HepG2 (cell line): Measurements from ENCODE around the gene SHLD1. TPM values are rescaled to one million over a fixed set of nuclear protein-coding genes. Genes with fewer than 3 reads are reported as not detected.

Experiments
- ATF7 ChIP-seq, 2 experiments: fragments of 450-650 bp in 1 of 2; sonication (generic) in 1 of 2; formaldehyde crosslinking in 1 of 2; IDR thresholded peaks; 2 replicates each; pipeline versions ENCODE4 v1.4.0 to v1.6.1; 2016 to 2020; ENCODE audit warnings: antibody characterized with exemption in 1 of 2, mild to moderate bottlenecking in 1 of 2, missing genetic modification reagents in 1 of 2
- BCL6 ChIP-seq: IDR thresholded peaks from 2 replicates; pipeline ENCODE4 v1.6.1; 2016; ENCODE audit warnings: missing genetic modification reagents, missing compliant biosample characterization
- CAMTA2 ChIP-seq: sonication (generic); formaldehyde crosslinking; IDR thresholded peaks from 2 replicates; pipeline ENCODE4 v1.4.0; 2020; ENCODE audit warnings: mild to moderate bottlenecking, missing genetic modification reagents, borderline replicate concordance
- CHCHD3 ChIP-seq: sonication (generic); formaldehyde crosslinking; IDR thresholded peaks from 2 replicates; pipeline ENCODE4 v1.8.0; 2022; ENCODE audit warnings: mild to moderate bottlenecking, missing genetic modification reagents, moderate library complexity
- FOSL1 ChIP-seq: sonication (generic); formaldehyde crosslinking; IDR thresholded peaks from 2 replicates; pipeline ENCODE4 v1.9.0; 2021; ENCODE audit warnings: missing genetic modification reagents, borderline replicate concordance
- FOXJ3 ChIP-seq: sonication (generic); formaldehyde crosslinking; IDR thresholded peaks from 2 replicates; pipeline ENCODE4 v1.4.0; 2020; ENCODE audit warnings: missing genetic modification reagents, mild to moderate bottlenecking, borderline replicate concordance
- FOXP1 ChIP-seq, 2 experiments: fragments of 450-650 bp in 1 of 2; IDR thresholded peaks; 2 replicates each; pipeline ENCODE4 v1.6.1; 2017 to 2018; ENCODE audit warnings: antibody characterized with exemption in 1 of 2
- NFYC ChIP-seq: IDR thresholded peaks from 2 replicates; pipeline ENCODE4 v1.6.1; 2016; ENCODE audit warnings: missing genetic modification reagents, missing compliant biosample characterization
- POLR2A ChIP-seq, 2 experiments: IDR thresholded peaks; 2 replicates each; pipeline ENCODE4 v1.6.1; 2011; ENCODE audit warnings: low read depth in 2 of 2, low read length in 2 of 2, mild to moderate bottlenecking in 1 of 2, moderate library complexity in 1 of 2; ENCODE audit not compliant: insufficient read depth in 1 of 2
- RFXANK ChIP-seq: IDR thresholded peaks from 2 replicates; pipeline ENCODE4 v1.6.1; 2016
- STAG1 ChIP-seq: sonication (generic); formaldehyde crosslinking; IDR thresholded peaks from 2 replicates; pipeline ENCODE4 v1.4.0; 2020; ENCODE audit warnings: missing genetic modification reagents
- TEAD3 ChIP-seq: optimal IDR thresholded peaks from 2 replicates; pipeline ENCODE3; 2016; ENCODE audit warnings: borderline replicate concordance
- YEATS4 ChIP-seq: sonication (generic); formaldehyde crosslinking; IDR thresholded peaks from 2 replicates; pipeline ENCODE4 v1.4.0; 2020; ENCODE audit warnings: missing genetic modification reagents, borderline replicate concordance
- ZMYM3 ChIP-seq: sonication (generic); formaldehyde crosslinking; IDR thresholded peaks from 2 replicates; pipeline ENCODE4 v1.5.1; 2020; ENCODE audit warnings: mild to moderate bottlenecking, missing genetic modification reagents
- ZNF24 ChIP-seq: fragments of 450-650 bp; IDR thresholded peaks from 2 replicates; pipeline ENCODE4 v1.6.1; 2017; ENCODE audit warnings: antibody characterized with exemption, mild to moderate bottlenecking
- polyA plus RNA-seq, 8 experiments: library from polyadenylated mRNA; depleted of rRNA in 3 of 8; stranded (reverse) in 7 of 8; unstranded in 1 of 8; fragments of >200 nt; fragmentation: Illumina TruSeq in 4 of 8; extraction: Trizol in 4 of 8; gene quantifications; 2 replicates each; pipeline versions ENCODE4 v1.2.1 to v1.2.3, GENCODE V29; 2011 to 2016; ENCODE audit warnings: low read depth in 4 of 8, missing spikeins in 1 of 8, mixed read lengths in 1 of 8; ENCODE audit not compliant: insufficient read depth in 1 of 8
- total RNA-seq, 5 experiments: library from RNA; depleted of rRNA; stranded (reverse); fragments of >200 nt; fragmentation: Illumina TruSeq; extraction: Trizol; gene quantifications; 2 replicates each; pipeline ENCODE4 v1.2.3, GENCODE V29; 2016; ENCODE audit warnings: low read depth in 1 of 5
- TF ChIP-seq, protein P1 (sequence below): sonication (generic); formaldehyde crosslinking; IDR thresholded peaks from 2 replicates; pipeline ENCODE4 v1.4.0; 2020; ENCODE audit warnings: mild to moderate bottlenecking, missing genetic modification reagents
- TF ChIP-seq, protein P2 (sequence below): sonication (generic); formaldehyde crosslinking; IDR thresholded peaks from 2 replicates; pipeline ENCODE4 v1.4.0; 2020; ENCODE audit warnings: mild to moderate bottlenecking, missing genetic modification reagents
- TF ChIP-seq, protein P3 (sequence below): sonication (generic); formaldehyde crosslinking; conservative IDR thresholded peaks from 2 replicates; pipeline ENCODE4 v1.8.0; 2022; ENCODE audit warnings: mild to moderate bottlenecking, moderate library complexity, missing genetic modification reagents
- TF ChIP-seq, protein P4 (sequence below): sonication (generic); formaldehyde crosslinking; IDR thresholded peaks from 2 replicates; pipeline ENCODE4 v1.8.0; 2022; ENCODE audit warnings: mild to moderate bottlenecking, missing genetic modification reagents; ENCODE audit not compliant: insufficient replicate concordance
- TF ChIP-seq, protein P5 (sequence below): sonication (generic); formaldehyde crosslinking; IDR thresholded peaks from 2 replicates; pipeline ENCODE4 v1.4.0; 2020; ENCODE audit warnings: missing genetic modification reagents
- TF ChIP-seq, protein P6 (sequence below): sonication (generic); formaldehyde crosslinking; IDR thresholded peaks from 2 replicates; pipeline ENCODE4 v1.9.0; 2021; ENCODE audit warnings: missing genetic modification reagents, borderline replicate concordance

Gene SHLD1
- total and polyA plus RNA-seq, 2 of the 13 experiments (the other 11 are each of a cell fraction or from before 2014, with no cell fraction given), result 8.9 to 10.0 TPM

DNA sequence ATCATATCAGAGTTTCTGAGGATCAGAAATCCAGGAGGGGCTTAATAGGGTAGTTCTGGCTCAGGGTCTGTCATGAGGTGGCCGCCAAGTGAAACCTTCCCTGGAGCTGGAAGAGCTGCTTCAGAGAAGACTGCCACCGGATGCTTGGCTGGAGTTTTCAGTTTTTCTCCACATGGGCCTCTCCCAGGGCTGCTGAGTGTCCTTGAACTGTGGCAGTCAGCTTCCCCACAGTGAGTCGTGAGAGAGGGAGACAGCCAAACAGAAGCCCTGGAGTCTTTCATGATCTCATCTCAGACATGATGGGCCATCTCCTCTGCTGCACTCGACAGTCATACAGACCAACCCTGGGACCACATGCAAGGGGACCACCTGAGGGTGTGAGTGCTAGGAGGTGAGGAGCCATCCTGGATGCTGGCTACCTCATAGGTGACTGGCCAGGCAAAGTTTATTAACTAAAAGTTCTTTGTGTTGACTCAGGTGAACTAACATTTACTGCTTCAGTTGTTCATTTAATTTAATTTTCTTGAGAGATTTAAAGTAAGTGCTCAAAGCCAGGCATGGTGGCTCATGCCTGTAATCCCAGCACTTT is 71.5 kb downstream of the SHLD1 start (continued):
- TF ChIP-seq, protein P1, sequence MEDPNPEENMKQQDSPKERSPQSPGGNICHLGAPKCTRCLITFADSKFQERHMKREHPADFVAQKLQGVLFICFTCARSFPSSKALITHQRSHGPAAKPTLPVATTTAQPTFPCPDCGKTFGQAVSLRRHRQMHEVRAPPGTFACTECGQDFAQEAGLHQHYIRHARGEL (CRISPR knock-in tag), result no peak
- TF ChIP-seq FOSL1, result no peak
- TF ChIP-seq, protein P2, sequence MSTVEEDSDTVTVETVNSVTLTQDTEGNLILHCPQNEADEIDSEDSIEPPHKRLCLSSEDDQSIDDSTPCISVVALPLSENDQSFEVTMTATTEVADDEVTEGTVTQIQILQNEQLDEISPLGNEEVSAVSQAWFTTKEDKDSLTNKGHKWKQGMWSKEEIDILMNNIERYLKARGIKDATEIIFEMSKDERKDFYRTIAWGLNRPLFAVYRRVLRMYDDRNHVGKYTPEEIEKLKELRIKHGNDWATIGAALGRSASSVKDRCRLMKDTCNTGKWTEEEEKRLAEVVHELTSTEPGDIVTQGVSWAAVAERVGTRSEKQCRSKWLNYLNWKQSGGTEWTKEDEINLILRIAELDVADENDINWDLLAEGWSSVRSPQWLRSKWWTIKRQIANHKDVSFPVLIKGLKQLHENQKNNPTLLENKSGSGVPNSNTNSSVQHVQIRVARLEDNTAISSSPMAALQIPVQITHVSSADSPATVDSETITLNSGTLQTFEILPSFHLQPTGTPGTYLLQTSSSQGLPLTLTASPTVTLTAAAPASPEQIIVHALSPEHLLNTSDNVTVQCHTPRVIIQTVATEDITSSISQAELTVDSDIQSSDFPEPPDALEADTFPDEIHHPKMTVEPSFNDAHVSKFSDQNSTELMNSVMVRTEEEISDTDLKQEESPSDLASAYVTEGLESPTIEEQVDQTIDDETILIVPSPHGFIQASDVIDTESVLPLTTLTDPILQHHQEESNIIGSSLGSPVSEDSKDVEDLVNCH (CRISPR knock-in tag), result 0 out of 2 replicates have a peak, but pooled peaks have one; percentile 51
- peak; percentile 54; the same call in 1 of the 2 replicates for TF ChIP-seq YEATS4 (CRISPR knock-in tag)
- peak; percentile 81 for TF ChIP-seq FOXJ3 (CRISPR knock-in tag)
- TF ChIP-seq ZNF24, result no peak
- TF ChIP-seq CHCHD3, result 0 out of 2 replicates have a peak, but pooled peaks have one; percentile 7
- peak; percentile 53 to 54; a peak in 2 of 4 replicates for TF ChIP-seq POLR2A (IDR thresholded peaks at IDR 0.05; ENCODE audit: insufficient read depth in 1 of 2, low read depth in 2 of 2, low read length in 2 of 2)
- TF ChIP-seq CAMTA2 (CRISPR knock-in tag), result no peak
- TF ChIP-seq, protein P3, sequence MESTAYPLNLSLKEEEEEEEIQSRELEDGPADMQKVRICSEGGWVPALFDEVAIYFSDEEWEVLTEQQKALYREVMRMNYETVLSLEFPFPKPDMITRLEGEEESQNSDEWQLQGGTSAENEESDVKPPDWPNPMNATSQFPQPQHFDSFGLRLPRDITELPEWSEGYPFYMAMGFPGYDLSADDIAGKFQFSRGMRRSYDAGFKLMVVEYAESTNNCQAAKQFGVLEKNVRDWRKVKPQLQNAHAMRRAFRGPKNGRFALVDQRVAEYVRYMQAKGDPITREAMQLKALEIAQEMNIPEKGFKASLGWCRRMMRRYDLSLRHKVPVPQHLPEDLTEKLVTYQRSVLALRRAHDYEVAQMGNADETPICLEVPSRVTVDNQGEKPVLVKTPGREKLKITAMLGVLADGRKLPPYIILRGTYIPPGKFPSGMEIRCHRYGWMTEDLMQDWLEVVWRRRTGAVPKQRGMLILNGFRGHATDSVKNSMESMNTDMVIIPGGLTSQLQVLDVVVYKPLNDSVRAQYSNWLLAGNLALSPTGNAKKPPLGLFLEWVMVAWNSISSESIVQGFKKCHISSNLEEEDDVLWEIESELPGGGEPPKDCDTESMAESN (CRISPR knock-in tag), result peak; percentile 81
- TF ChIP-seq, protein P4, sequence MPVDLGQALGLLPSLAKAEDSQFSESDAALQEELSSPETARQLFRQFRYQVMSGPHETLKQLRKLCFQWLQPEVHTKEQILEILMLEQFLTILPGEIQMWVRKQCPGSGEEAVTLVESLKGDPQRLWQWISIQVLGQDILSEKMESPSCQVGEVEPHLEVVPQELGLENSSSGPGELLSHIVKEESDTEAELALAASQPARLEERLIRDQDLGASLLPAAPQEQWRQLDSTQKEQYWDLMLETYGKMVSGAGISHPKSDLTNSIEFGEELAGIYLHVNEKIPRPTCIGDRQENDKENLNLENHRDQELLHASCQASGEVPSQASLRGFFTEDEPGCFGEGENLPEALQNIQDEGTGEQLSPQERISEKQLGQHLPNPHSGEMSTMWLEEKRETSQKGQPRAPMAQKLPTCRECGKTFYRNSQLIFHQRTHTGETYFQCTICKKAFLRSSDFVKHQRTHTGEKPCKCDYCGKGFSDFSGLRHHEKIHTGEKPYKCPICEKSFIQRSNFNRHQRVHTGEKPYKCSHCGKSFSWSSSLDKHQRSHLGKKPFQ (CRISPR knock-in tag), result peak; percentile 60
- no peak for TF ChIP-seq ATF7 (IDR thresholded peaks at IDR 0.05)
- TF ChIP-seq ATF7 (CRISPR knock-in tag; IDR thresholded peaks at IDR 0.05), result peak; percentile 93; the same call in 1 of the 2 replicates
- peak; percentile 69 for TF ChIP-seq BCL6 (CRISPR knock-in tag)
- TF ChIP-seq RFXANK (CRISPR knock-in tag), result no peak
- TF ChIP-seq TEAD3 (CRISPR knock-in tag), result peak; percentile 81
- TF ChIP-seq FOXP1 (IDR thresholded peaks at IDR 0.05), result no peak
- no peak; the same call in 1 of the 2 replicates for TF ChIP-seq FOXP1 (CRISPR knock-in tag; IDR thresholded peaks at IDR 0.05)
- TF ChIP-seq STAG1, result peak; percentile 44
- TF ChIP-seq, protein P5, sequence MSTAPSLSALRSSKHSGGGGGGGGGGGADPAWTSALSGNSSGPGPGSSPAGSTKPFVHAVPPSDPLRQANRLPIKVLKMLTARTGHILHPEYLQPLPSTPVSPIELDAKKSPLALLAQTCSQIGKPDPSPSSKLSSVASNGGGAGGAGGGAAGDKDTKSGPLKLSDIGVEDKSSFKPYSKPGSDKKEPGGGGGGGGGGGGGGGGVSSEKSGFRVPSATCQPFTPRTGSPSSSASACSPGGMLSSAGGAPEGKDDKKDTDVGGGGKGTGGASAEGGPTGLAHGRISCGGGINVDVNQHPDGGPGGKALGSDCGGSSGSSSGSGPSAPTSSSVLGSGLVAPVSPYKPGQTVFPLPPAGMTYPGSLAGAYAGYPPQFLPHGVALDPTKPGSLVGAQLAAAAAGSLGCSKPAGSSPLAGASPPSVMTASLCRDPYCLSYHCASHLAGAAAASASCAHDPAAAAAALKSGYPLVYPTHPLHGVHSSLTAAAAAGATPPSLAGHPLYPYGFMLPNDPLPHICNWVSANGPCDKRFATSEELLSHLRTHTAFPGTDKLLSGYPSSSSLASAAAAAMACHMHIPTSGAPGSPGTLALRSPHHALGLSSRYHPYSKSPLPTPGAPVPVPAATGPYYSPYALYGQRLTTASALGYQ (CRISPR knock-in tag), result peak; percentile 68
- TF ChIP-seq, protein P6, sequence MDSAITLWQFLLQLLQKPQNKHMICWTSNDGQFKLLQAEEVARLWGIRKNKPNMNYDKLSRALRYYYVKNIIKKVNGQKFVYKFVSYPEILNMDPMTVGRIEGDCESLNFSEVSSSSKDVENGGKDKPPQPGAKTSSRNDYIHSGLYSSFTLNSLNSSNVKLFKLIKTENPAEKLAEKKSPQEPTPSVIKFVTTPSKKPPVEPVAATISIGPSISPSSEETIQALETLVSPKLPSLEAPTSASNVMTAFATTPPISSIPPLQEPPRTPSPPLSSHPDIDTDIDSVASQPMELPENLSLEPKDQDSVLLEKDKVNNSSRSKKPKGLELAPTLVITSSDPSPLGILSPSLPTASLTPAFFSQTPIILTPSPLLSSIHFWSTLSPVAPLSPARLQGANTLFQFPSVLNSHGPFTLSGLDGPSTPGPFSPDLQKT (CRISPR knock-in tag), result no peak
- TF ChIP-seq ZMYM3 (CRISPR knock-in tag), result peak; percentile 75
- TF ChIP-seq NFYC, result peak; percentile 41; the same call in 1 of the 2 replicates
